Kidney (tissue), 14 donors: ENCODE data around the gene NUP62. TPM values are rescaled to one million over a fixed set of nuclear protein-coding genes. Genes with fewer than 3 reads are reported as not detected.

Experiments
- DNase-seq, 5 donors: peaks; one replicate each; pipeline ENCODE4 v3.0.0-alpha.2; 2013 to 2020
- FAIRE-seq: peaks from 2 replicates; lab custom pipeline; 2012; peaks lifted over from hg19 to GRCh38; lab: Jason Lieb, UNC
- H3K27ac ChIP-seq, 2 donors: one replicate each; pipeline ENCODE4 v1.7.0; 2013; ENCODE audit warnings: low read depth in 2 of 2, low read length in 2 of 2, inconsistent platforms in 1 of 2
- H3K27me3 ChIP-seq: one replicate; pipeline ENCODE4 v1.7.1; 2013; ENCODE audit warnings: low read length, inconsistent platforms; ENCODE audit not compliant: control insufficient read depth, insufficient read depth
- H3K36me3 ChIP-seq, 3 donors: one replicate each; pipeline versions ENCODE4 v1.7.0 to v1.7.1; 2013; ENCODE audit warnings: low read length in 3 of 3, control low read depth in 1 of 3, inconsistent platforms in 1 of 3; ENCODE audit not compliant: insufficient read depth in 3 of 3, control insufficient read depth in 2 of 3
- H3K4me1 ChIP-seq, 3 donors: one replicate each; pipeline versions ENCODE4 v1.7.0 to v1.7.1; 2013; ENCODE audit warnings: low read length in 3 of 3, inconsistent platforms in 1 of 3, low read depth in 1 of 3; ENCODE audit not compliant: control insufficient read depth in 2 of 3, insufficient read depth in 2 of 3
- H3K4me3 ChIP-seq, 3 donors: one replicate each; pipeline versions ENCODE4 v1.7.0 to v1.8.1; 2013; ENCODE audit warnings: low read length in 3 of 3, control low read depth in 1 of 3, inconsistent platforms in 1 of 3
- H3K9ac ChIP-seq, 3 donors: one replicate each; pipeline versions ENCODE4 v1.7.0 to v1.7.1; 2013; ENCODE audit warnings: low read length in 3 of 3, control low read depth in 1 of 3, inconsistent platforms in 1 of 3
- H3K9me3 ChIP-seq, 3 donors: one replicate each; pipeline versions ENCODE4 v1.7.0 to v1.7.1; 2013; ENCODE audit warnings: low read length in 3 of 3, control low read depth in 1 of 3, inconsistent platforms in 1 of 3; ENCODE audit not compliant: control insufficient read depth in 2 of 3, insufficient read depth in 1 of 3
- CTCF ChIP-seq: IDR thresholded peaks from 3 replicates; pipeline ENCODE4 v1.5.1; 2012; ENCODE audit warnings: mild to moderate bottlenecking, moderate library complexity, borderline replicate concordance; ENCODE audit not compliant: insufficient read depth; ENCODE audit errors: extremely low read depth
- intact Hi-C: fragments of 100-400 bp; cut with DNase I; formaldehyde crosslinking; loops from one replicate; pipeline ENCODE4 v1.11.1; 2022
- polyA plus RNA-seq: library from polyadenylated mRNA; stranded (reverse); fragments of 350-450 nt; fragmentation: Illumina TruSeq; extraction: RNeasy Lipid Tissue Mini Kit (QIAGEN cat#74804); gene quantifications from one replicate; pipeline ENCODE4 v1.2.3, GENCODE V29; 2014; ENCODE audit warnings: low read depth, low replicate concordance; ENCODE audit not compliant: insufficient read depth
- total RNA-seq: library from RNA; stranded (reverse); fragmentation: NEBNext Ultra II Directional; extraction: Animal tissue kit (Norgen Biotek cat#: 25700); gene quantifications from one replicate; pipeline ENCODE4 v1.2.1, GENCODE V29; 2021
- donor health status: control.
- donor health status: control.
- donor health status: control.
- donor health status: control.
- donor health status: control.
- donor health status: DM: yes; HTN: yes; CAD: no.
- donor health status: Normal renal cell carcinoma (clear cell type).

Gene NUP62
- total and polyA plus RNA-seq, 2 donors from 2014 or later = 17.1 to 39.0 TPM

- intact Hi-C loops = no loop called here
- no peaks in the 10 kb centered on the region for H3K27me3 ChIP-seq
- no peak overlapping the region for H3K9ac ChIP-seq
- no peak for DNase-seq
- TF ChIP-seq CTCF = no peak
- H3K36me3 ChIP-seq = peaks cover 6 to 22% (median 11%) of the 10 kb centered on the region in 3 donors
- no peaks in the 10 kb centered on the region for H3K9me3 ChIP-seq
- FAIRE-seq = no peak
- H3K4me1 ChIP-seq = peaks cover 0 to 16% (median 8%) of the 10 kb centered on the region in 3 donors
- no peak overlapping the region for H3K27ac ChIP-seq
- no peak overlapping the region for H3K4me3 ChIP-seq
Observed at GRCh38 chr19:49863254-49863934, 65.9 kb downstream of the NUP62 start.

GRCh38 chr19:49862391-49863253 lies 66.7 kb downstream of the NUP62 start:
- intact Hi-C loops = no loop called here
- Histone ChIP-seq H3K9me3 (no peaks in the 10 kb centered on the region), H3K9ac (no peak overlapping the region), H3K27ac (no peak overlapping the region), H3K36me3 (peaks cover 6 to 23% (median 12%) of the 10 kb centered on the region in 3 donors), H3K4me1 (peaks cover 0 to 14% (median 8%) of the 10 kb centered on the region in 3 donors), H3K27me3 (no peaks in the 10 kb centered on the region), H3K4me3 (no peak overlapping the region)
- no peak for FAIRE-seq
- DNase-seq = peak in 2 of 5 donors; percentile 45 to 73
- no peak for TF ChIP-seq CTCF

- no peak overlapping the region for H3K27ac ChIP-seq
- peak; percentile 61 to 85 (median 63) for DNase-seq
- intact Hi-C loops = no loop called here
- FAIRE-seq = no peak
- peaks cover 6 to 29% (median 14%) of the 10 kb centered on the region in 3 donors for H3K36me3 ChIP-seq
- no peak for TF ChIP-seq CTCF
- H3K4me1 ChIP-seq = peaks cover 0 to 13% (median 8%) of the 10 kb centered on the region in 3 donors
- H3K9me3 ChIP-seq = no peaks in the 10 kb centered on the region
- H3K27me3 ChIP-seq = no peaks in the 10 kb centered on the region
- no peak overlapping the region for H3K9ac ChIP-seq
- H3K4me3 ChIP-seq = no peak overlapping the region
Observed at GRCh38 chr19:49861541-49862378, 67.5 kb downstream of the NUP62 start.
